Measurements from ENCODE around the gene TRHDE.
"Not testable (repeated sequence)": the region's sequence is repeated elsewhere in the genome, so short reads cannot be mapped to it uniquely, and the experiment has no call there.

Gene TRHDE

DNA sequence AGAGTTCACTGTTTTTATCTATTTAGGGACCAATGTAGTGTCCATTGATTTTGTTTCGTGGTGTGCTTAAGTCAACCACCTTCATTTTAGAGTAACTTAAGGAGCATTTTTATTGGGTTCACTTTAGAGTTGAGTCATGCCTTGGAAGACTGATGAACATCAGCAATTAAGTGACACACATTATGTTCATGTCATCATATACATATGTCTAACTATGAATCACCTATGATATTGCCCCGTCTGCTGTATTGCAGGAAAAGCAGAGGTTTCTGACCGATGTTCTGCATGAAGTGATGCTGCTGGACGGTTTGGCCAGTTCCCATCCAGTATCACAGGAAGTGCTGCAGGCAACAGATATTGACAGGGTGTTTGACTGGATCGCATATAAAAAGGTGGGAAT lies 227.1 kb downstream of the TRHDE start:
- H3K9ac ChIP-seq (ENCODE audit: low read length): no peak overlapping the region
- H3K36me3 ChIP-seq (ENCODE audit: control insufficient read depth, insufficient read depth, low read length): no peaks in the 10 kb centered on the region
- no peaks in the 10 kb centered on the region for H3K27me3 ChIP-seq (ENCODE audit: control insufficient read depth, insufficient read depth, low read length)
- no peaks in the 10 kb centered on the region for H3K4me1 ChIP-seq (ENCODE audit: control insufficient read depth, insufficient read depth, low read length)
- no peak overlapping the region for H3K4me3 ChIP-seq (ENCODE audit: low read length)
- H3K9me3 ChIP-seq (ENCODE audit: control insufficient read depth, low read length): no peaks in the 10 kb centered on the region

GRCh38 chr12:72502546-72502945 lies 230.4 kb downstream of the TRHDE start:
- Histone ChIP-seq H3K9ac (ENCODE audit: low read length) (no peak overlapping the region), H3K9me3 (ENCODE audit: control insufficient read depth, low read length) (no peaks in the 10 kb centered on the region), H3K4me3 (ENCODE audit: low read length) (no peak overlapping the region), H3K27me3 (ENCODE audit: control insufficient read depth, insufficient read depth, low read length) (no peaks in the 10 kb centered on the region), H3K4me1 (ENCODE audit: control insufficient read depth, insufficient read depth, low read length) (no peaks in the 10 kb centered on the region), H3K36me3 (ENCODE audit: control insufficient read depth, insufficient read depth, low read length) (no peaks in the 10 kb centered on the region)

GRCh38 chr12:72505227-72505626 lies 233.1 kb downstream of the TRHDE start:
- H3K36me3 ChIP-seq (ENCODE audit: control insufficient read depth, insufficient read depth, low read length): no peaks in the 10 kb centered on the region
- H3K9ac ChIP-seq (ENCODE audit: low read length): no peak overlapping the region
- no peaks in the 10 kb centered on the region for H3K9me3 ChIP-seq (ENCODE audit: control insufficient read depth, low read length)
- H3K4me1 ChIP-seq (ENCODE audit: control insufficient read depth, insufficient read depth, low read length): no peaks in the 10 kb centered on the region
- H3K27me3 ChIP-seq (ENCODE audit: control insufficient read depth, insufficient read depth, low read length): no peaks in the 10 kb centered on the region
- H3K4me3 ChIP-seq (ENCODE audit: low read length): no peak overlapping the region

DNA sequence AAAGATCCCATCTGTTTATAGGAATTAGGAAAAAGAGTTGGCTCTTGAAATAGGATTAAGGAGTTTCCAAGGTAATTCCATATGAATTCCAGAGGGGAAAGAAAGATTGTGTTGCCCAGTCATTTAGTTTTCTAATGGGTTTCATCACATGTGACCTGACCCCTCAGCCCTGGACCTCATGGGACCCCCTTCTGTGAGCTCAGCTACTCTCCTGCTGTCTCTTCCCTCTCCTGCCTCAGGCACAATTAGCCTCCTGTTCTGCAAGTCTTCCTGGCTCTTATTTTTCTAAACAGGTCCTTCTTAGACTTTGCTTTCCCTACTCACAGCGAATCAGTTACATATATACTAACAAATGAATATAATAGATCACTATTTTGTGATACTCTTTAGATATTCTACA lies 237.7 kb downstream of the TRHDE start:
- Histone ChIP-seq H3K9me3 (ENCODE audit: control insufficient read depth, low read length) (no peaks in the 10 kb centered on the region), H3K9ac (ENCODE audit: low read length) (no peak overlapping the region), H3K4me3 (ENCODE audit: low read length) (no peak overlapping the region), H3K36me3 (ENCODE audit: control insufficient read depth, insufficient read depth, low read length) (no peaks in the 10 kb centered on the region), H3K27me3 (ENCODE audit: control insufficient read depth, insufficient read depth, low read length) (no peaks in the 10 kb centered on the region), H3K4me1 (ENCODE audit: control insufficient read depth, insufficient read depth, low read length) (no peaks in the 10 kb centered on the region)

DNA sequence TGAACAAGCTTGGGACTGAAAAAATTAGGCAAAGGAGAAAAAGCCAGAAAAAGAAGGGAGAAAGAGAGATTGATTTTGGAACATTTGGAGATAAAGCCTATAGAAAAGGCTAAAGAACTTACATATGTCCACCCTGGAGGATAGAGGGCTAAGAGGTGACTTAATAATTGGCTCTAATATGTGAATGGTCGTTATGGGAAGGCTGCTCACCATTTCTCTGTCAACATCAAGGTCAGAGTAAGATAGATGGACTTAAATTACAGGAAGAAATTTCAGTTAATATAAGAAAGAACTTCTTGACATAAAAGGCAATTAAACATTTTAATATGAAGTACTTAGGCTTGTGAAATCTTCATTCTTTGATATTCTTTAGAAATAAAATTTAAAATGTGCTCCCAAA lies 238.6 kb downstream of the TRHDE start:
- H3K4me1 ChIP-seq (ENCODE audit: control insufficient read depth, insufficient read depth, low read length): no peaks in the 10 kb centered on the region
- H3K36me3 ChIP-seq (ENCODE audit: control insufficient read depth, insufficient read depth, low read length): no peaks in the 10 kb centered on the region
- no peak overlapping the region for H3K4me3 ChIP-seq (ENCODE audit: low read length)
- H3K9me3 ChIP-seq (ENCODE audit: control insufficient read depth, low read length): no peaks in the 10 kb centered on the region
- no peaks in the 10 kb centered on the region for H3K27me3 ChIP-seq (ENCODE audit: control insufficient read depth, insufficient read depth, low read length)
- H3K9ac ChIP-seq (ENCODE audit: low read length): no peak overlapping the region

DNA sequence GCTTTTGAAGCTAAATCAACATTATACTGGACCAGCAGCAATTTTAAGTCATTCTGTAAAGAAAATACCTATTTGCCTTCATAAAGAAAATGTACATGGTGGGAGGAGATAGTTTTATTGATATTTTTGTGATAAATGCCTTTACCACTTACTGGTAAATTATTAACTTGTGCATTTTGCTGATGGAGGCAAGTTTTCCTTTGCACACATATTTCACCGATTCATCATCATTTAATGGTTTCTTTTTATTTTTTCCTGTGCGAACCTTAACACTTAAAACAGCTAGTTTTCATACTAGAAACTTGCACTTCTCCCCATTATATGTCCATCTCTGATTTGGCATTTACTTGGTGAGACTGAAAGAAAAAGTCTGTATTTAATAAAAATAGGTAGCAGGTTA lies 239.3 kb downstream of the TRHDE start:
- Histone ChIP-seq H3K9ac (ENCODE audit: low read length) (no peak overlapping the region), H3K4me1 (ENCODE audit: control insufficient read depth, insufficient read depth, low read length) (no peaks in the 10 kb centered on the region), H3K9me3 (ENCODE audit: control insufficient read depth, low read length) (no peaks in the 10 kb centered on the region), H3K36me3 (ENCODE audit: control insufficient read depth, insufficient read depth, low read length) (no peaks in the 10 kb centered on the region), H3K4me3 (ENCODE audit: low read length) (no peak overlapping the region), H3K27me3 (ENCODE audit: control insufficient read depth, insufficient read depth, low read length) (no peaks in the 10 kb centered on the region)

DNA sequence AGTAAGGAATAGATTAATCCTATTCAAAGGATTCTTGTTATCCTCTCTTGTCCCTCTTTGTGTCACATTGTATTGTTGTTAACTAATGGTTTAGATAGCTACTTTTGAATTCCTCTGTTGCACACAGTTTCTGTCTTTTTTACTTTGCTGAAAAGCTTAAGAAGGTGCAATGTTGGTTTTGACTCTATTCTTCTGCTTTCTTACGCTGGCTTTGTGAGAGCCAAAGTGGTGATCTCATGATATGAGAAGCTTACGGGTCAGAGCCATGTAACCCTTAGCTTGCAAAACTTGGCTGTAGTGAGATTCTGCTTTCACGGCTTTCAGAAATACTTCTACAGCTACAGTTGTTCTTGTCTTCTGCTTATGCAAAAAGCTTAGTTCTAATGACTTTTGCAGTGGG lies 239.7 kb downstream of the TRHDE start:
- Histone ChIP-seq H3K4me1 (ENCODE audit: control insufficient read depth, insufficient read depth, low read length) (no peaks in the 10 kb centered on the region), H3K9me3 (ENCODE audit: control insufficient read depth, low read length) (no peaks in the 10 kb centered on the region), H3K36me3 (ENCODE audit: control insufficient read depth, insufficient read depth, low read length) (no peaks in the 10 kb centered on the region), H3K9ac (ENCODE audit: low read length) (no peak overlapping the region), H3K27me3 (ENCODE audit: control insufficient read depth, insufficient read depth, low read length) (no peaks in the 10 kb centered on the region), H3K4me3 (ENCODE audit: low read length) (no peak overlapping the region)

DNA sequence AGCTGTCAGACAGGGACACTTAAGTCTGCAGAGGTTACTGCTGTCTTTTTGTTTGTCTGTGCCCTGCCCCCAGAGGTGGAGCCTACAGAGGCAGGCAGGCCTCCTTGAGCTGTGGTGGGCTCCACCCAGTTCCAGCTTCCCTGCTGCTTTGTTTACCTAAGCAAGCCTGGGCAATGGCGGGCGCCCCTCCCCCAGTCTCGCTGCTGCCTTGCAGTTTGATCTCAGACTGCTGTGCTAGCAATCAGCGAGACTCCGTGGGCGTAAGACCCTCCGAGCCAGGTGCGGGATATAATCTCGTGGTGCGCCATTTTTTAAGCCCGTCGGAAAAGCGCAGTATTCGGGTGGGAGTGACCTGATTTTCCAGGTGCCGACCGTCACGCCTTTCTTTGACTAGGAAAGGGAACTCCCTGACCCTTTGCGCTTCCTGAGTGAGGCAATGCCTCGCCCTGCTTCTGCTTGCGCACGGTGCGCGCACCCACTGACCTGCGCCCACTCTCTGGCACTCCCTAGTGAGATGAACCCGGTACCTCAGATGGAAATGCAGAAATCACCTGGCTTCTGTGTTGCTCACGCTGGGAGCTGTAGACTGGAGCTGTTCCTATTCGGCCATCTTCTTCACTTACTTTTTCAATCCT lies 248.0 kb downstream of the TRHDE start:
- not testable (repeated sequence) for H3K9me3 ChIP-seq (ENCODE audit: control insufficient read depth, low read length); H3K9ac ChIP-seq (ENCODE audit: low read length); H3K36me3 ChIP-seq (ENCODE audit: control insufficient read depth, insufficient read depth, low read length); H3K4me3 ChIP-seq (ENCODE audit: low read length); H3K4me1 ChIP-seq (ENCODE audit: control insufficient read depth, insufficient read depth, low read length); H3K27me3 ChIP-seq (ENCODE audit: control insufficient read depth, insufficient read depth, low read length)

- Histone ChIP-seq H3K9me3 (ENCODE audit: control insufficient read depth, low read length) (no peaks in the 10 kb centered on the region), H3K4me1 (ENCODE audit: control insufficient read depth, insufficient read depth, low read length) (no peaks in the 10 kb centered on the region), H3K4me3 (ENCODE audit: low read length) (no peak overlapping the region), H3K27me3 (ENCODE audit: control insufficient read depth, insufficient read depth, low read length) (no peaks in the 10 kb centered on the region), H3K9ac (ENCODE audit: low read length) (no peak overlapping the region), H3K36me3 (ENCODE audit: control insufficient read depth, insufficient read depth, low read length) (no peaks in the 10 kb centered on the region)
Observed at GRCh38 chr12:72521326-72521725, 249.2 kb downstream of the TRHDE start.

GRCh38 chr12:72522411-72522810 lies 250.2 kb downstream of the TRHDE start:
- H3K9ac ChIP-seq (ENCODE audit: low read length): no peak overlapping the region
- no peaks in the 10 kb centered on the region for H3K36me3 ChIP-seq (ENCODE audit: control insufficient read depth, insufficient read depth, low read length)
- no peaks in the 10 kb centered on the region for H3K4me1 ChIP-seq (ENCODE audit: control insufficient read depth, insufficient read depth, low read length)
- no peaks in the 10 kb centered on the region for H3K27me3 ChIP-seq (ENCODE audit: control insufficient read depth, insufficient read depth, low read length)
- no peaks in the 10 kb centered on the region for H3K9me3 ChIP-seq (ENCODE audit: control insufficient read depth, low read length)
- no peak overlapping the region for H3K4me3 ChIP-seq (ENCODE audit: low read length)

- H3K4me1 ChIP-seq (ENCODE audit: control insufficient read depth, insufficient read depth, low read length): no peaks in the 10 kb centered on the region
- no peak overlapping the region for H3K4me3 ChIP-seq (ENCODE audit: low read length)
- H3K9ac ChIP-seq (ENCODE audit: low read length): no peak overlapping the region
- no peaks in the 10 kb centered on the region for H3K36me3 ChIP-seq (ENCODE audit: control insufficient read depth, insufficient read depth, low read length)
- H3K27me3 ChIP-seq (ENCODE audit: control insufficient read depth, insufficient read depth, low read length): no peaks in the 10 kb centered on the region
- H3K9me3 ChIP-seq (ENCODE audit: control insufficient read depth, low read length): no peaks in the 10 kb centered on the region
Observed at GRCh38 chr12:72523754-72524153, 251.6 kb downstream of the TRHDE start.

DNA sequence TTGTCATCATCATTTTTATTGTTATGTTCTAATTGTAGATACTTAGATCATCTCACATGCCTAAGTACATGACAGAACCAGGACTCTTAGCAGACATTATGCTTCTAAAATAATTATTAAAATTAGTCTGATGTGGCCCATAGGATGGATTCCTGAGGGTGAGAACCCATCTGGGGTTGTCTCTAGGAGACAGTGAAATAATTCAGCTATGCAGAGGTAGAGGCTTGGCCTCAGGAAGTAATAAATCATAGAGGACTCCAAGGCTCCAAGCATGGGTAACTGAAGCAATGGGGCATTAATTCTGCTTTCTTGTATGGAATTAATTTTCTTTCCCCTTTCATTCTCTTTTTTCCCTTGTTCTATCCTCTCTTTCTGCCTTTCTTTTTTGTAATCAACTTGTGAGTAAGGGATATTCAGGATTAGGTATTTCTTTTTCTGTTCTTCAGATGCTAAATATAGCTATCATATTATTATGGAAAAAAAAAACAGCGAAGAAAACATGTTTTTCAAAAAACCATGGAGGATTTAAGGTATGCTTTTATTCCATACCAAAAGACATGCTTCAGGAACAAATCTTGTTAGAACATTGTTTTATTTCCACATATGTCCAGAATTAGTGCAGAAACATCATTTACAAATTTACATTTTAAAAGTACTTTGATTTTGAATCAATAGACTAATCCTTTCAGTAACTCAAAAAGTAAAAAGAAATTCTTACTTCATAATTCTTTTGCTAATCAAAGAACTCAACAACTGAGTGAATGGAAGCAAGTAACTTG lies 263.2 kb downstream of the TRHDE start:
- H3K4me3 ChIP-seq (ENCODE audit: low read length): no peak overlapping the region
- H3K27me3 ChIP-seq (ENCODE audit: control insufficient read depth, insufficient read depth, low read length): no peaks in the 10 kb centered on the region
- H3K4me1 ChIP-seq (ENCODE audit: control insufficient read depth, insufficient read depth, low read length): no peaks in the 10 kb centered on the region
- no peak overlapping the region for H3K9ac ChIP-seq (ENCODE audit: low read length)
- H3K9me3 ChIP-seq (ENCODE audit: control insufficient read depth, low read length): no peaks in the 10 kb centered on the region
- no peaks in the 10 kb centered on the region for H3K36me3 ChIP-seq (ENCODE audit: control insufficient read depth, insufficient read depth, low read length)

All from mucosa of stomach (tissue), 1 donor.